HCT116 (cell line): ENCODE results near the gene ACTRT3. TPM values are rescaled to one million over a fixed set of nuclear protein-coding genes. Genes with fewer than 3 reads are reported as not detected.

Source experiments
- ATAC-seq: fragments of 200-7000 bp; cut with Tn5 transposase; 2 replicates; pipeline ENCODE4 v1.9.1; 2020; ENCODE audit warnings: mild to moderate bottlenecking, moderate library complexity
- BruUV-seq: library from RNA; stranded (reverse); fragments of 400-500 nt; replicated peaks from 2 replicates; lab custom pipeline; 2021; lab: Mats Ljungman, UMichigan
- CTCF ChIA-PET: fragments of 300-600 bp; sonication (Branson Sonifier 250); formaldehyde crosslinking; loops from one replicate; lab custom pipeline; 2021; ENCODE audit warnings: antibody characterized with exemption; lab: Charles Lee
- POLR2A ChIA-PET: fragments of 300-600, 350-600 bp; sonication (Branson Sonifier 250); formaldehyde crosslinking; loops from one replicate; lab custom pipeline; 2021; ENCODE audit warnings: antibody characterized with exemption; lab: Charles Lee
- RAD21 ChIA-PET, 2 experiments: fragments of 300-600 bp; sonication (Branson Sonifier 250); formaldehyde crosslinking; loops; one replicate each; lab custom pipeline; 2023; ENCODE audit warnings: low total read pairs in 2 of 2; ENCODE audit not compliant: uncharacterized antibody in 2 of 2, unreplicated experiment in 2 of 2, low non-redundant PET in 1 of 2; lab: Charles Lee
- DNase-seq: peaks from one replicate; pipeline ENCODE4 v3.0.0-alpha.2; 2010; ENCODE audit warnings: low read depth, low spot score
- H2AFZ ChIP-seq: fragments of 200-600 bp; shearing (Covaris generic), sonication (generic); 2 replicates; pipeline ENCODE4 v1.6.1; 2017; ENCODE audit warnings: low read depth, mixed run types, mixed read lengths, antibody characterized with exemption, low read length; ENCODE audit not compliant: poor library complexity, severe bottlenecking
- H3K27ac ChIP-seq: 2 replicates; pipeline ENCODE4 v1.5.1; 2012; ENCODE audit warnings: low read depth, low read length
- H3K27me3 ChIP-seq: fragments of 200-600 bp; sonication (generic); 2 replicates; pipeline ENCODE4 v1.6.1; 2016; ENCODE audit warnings: mixed run types, low read length, mixed read lengths; ENCODE audit not compliant: insufficient read depth
- H3K36me3 ChIP-seq, 2 experiments: fragments of 200-500 bp in 1 of 2; fragments of 200-600 bp in 1 of 2; sonication (Bioruptor generic) in 1 of 2; sonication (generic) in 1 of 2; 2 replicates each; pipeline versions ENCODE4 v1.5.1 to v1.6.1; 2014 to 2016; ENCODE audit warnings: low read length in 2 of 2, inconsistent platforms in 1 of 2, mixed read lengths in 1 of 2, mixed run types in 1 of 2; ENCODE audit not compliant: insufficient read depth in 2 of 2, control insufficient read depth in 1 of 2
- H3K4me1 ChIP-seq, 2 experiments: fragments of 200-600 bp in 1 of 2; sonication (generic) in 1 of 2; 2 replicates each; pipeline versions ENCODE4 v1.5.1 to v1.6.1; 2012 to 2017; ENCODE audit warnings: low read length in 2 of 2, inconsistent platforms in 1 of 2, mild to moderate bottlenecking in 1 of 2, mixed read lengths in 1 of 2, mixed run types in 1 of 2, moderate library complexity in 1 of 2; ENCODE audit not compliant: insufficient read depth in 2 of 2, control insufficient read depth in 1 of 2
- H3K4me2 ChIP-seq: fragments of 200-600 bp; sonication (generic); 2 replicates; pipeline ENCODE4 v1.6.1; 2017; ENCODE audit warnings: mixed run types, low read length, mixed read lengths
- H3K4me3 ChIP-seq, 2 experiments: fragments of 200-600 bp in 1 of 2; sonication (generic) in 1 of 2; replicated peaks in 1 of 2; 2 replicates each; pipeline ENCODE4 v1.5.1; 2011 to 2016; ENCODE audit warnings: low read length in 2 of 2, control low read depth in 1 of 2, low read depth in 1 of 2, mild to moderate bottlenecking in 1 of 2, mixed read lengths in 1 of 2, mixed run types in 1 of 2
- H3K79me2 ChIP-seq: fragments of 200-600 bp; sonication (generic); 2 replicates; pipeline ENCODE4 v1.6.1; 2017; ENCODE audit warnings: mild to moderate bottlenecking, mixed run types, low read length, moderate library complexity, mixed read lengths; ENCODE audit not compliant: insufficient read depth
- H3K9ac ChIP-seq: fragments of 200-600 bp; sonication (generic); 2 replicates; pipeline ENCODE4 v1.6.1; 2016; ENCODE audit warnings: low read length, mixed read lengths
- H3K9me2 ChIP-seq: fragments of 200-600 bp; sonication (generic), shearing (Covaris generic); 2 replicates; pipeline ENCODE4 v1.6.1; 2017; ENCODE audit warnings: mixed run types, mild to moderate bottlenecking, moderate library complexity; ENCODE audit not compliant: insufficient read depth
- H3K9me3 ChIP-seq, 2 experiments: fragments of 200-500 bp in 1 of 2; fragments of 200-600 bp in 1 of 2; sonication (Bioruptor generic) in 1 of 2; sonication (generic) in 1 of 2; 2 replicates each; pipeline ENCODE4 v1.6.1; 2014 to 2017; ENCODE audit warnings: low read length in 2 of 2, mixed read lengths in 2 of 2, inconsistent platforms in 1 of 2, low read depth in 1 of 2, mild to moderate bottlenecking in 1 of 2, mixed run types in 1 of 2, moderate library complexity in 1 of 2; ENCODE audit not compliant: control insufficient read depth in 1 of 2, insufficient read depth in 1 of 2
- H4K20me1 ChIP-seq: fragments of 200-600 bp; sonication (generic), shearing (Covaris generic); 2 replicates; pipeline ENCODE4 v1.6.1; 2017; ENCODE audit warnings: mixed run types, mild to moderate bottlenecking, moderate library complexity; ENCODE audit not compliant: insufficient read depth
- ATF3 ChIP-seq: IDR thresholded peaks from 2 replicates; pipeline ENCODE4 v1.6.1; 2012
- CBX3 ChIP-seq: IDR thresholded peaks from 2 replicates; pipeline ENCODE4 v1.6.1; 2012; ENCODE audit warnings: low read depth
- EGR1 ChIP-seq: IDR thresholded peaks from 2 replicates; pipeline ENCODE4 v1.6.1; 2012; ENCODE audit warnings: low read depth
- ELF1 ChIP-seq: IDR thresholded peaks from 2 replicates; pipeline ENCODE4 v1.6.1; 2012; ENCODE audit warnings: low read depth, borderline replicate concordance
- EZH2 ChIP-seq: fragments of 200-600 bp; sonication (generic); IDR thresholded peaks from 2 replicates; pipeline ENCODE4 v1.6.1; 2017; ENCODE audit warnings: antibody characterized with exemption, mixed run types
- FOSL1 ChIP-seq: IDR thresholded peaks from 2 replicates; pipeline ENCODE4 v1.6.1; 2012; ENCODE audit warnings: low read depth
- JUND ChIP-seq: IDR thresholded peaks from 2 replicates; pipeline ENCODE4 v1.6.1; 2012
- MAX ChIP-seq: IDR thresholded peaks from 2 replicates; pipeline ENCODE4 v1.6.1; 2012
- SIN3A ChIP-seq: IDR thresholded peaks from 2 replicates; pipeline ENCODE4 v1.6.1; 2012; ENCODE audit warnings: low read depth
- SRF ChIP-seq: IDR thresholded peaks from 2 replicates; pipeline ENCODE4 v1.6.1; 2012; ENCODE audit warnings: low read depth
- TCF7L2 ChIP-seq: IDR thresholded peaks from 2 replicates; pipeline ENCODE4 v1.7.0; 2011; ENCODE audit warnings: borderline replicate concordance, inconsistent platforms; ENCODE audit not compliant: insufficient read depth, insufficient read length; ENCODE audit errors: extremely low read depth
- YY1 ChIP-seq: IDR thresholded peaks from 2 replicates; pipeline ENCODE4 v1.6.1; 2011; ENCODE audit warnings: low read length, low read depth, moderate library complexity, mild to moderate bottlenecking; ENCODE audit not compliant: insufficient replicate concordance; ENCODE audit errors: extremely low read depth
- ZFX ChIP-seq: fragments of 450-650 bp; IDR thresholded peaks from 2 replicates; pipeline ENCODE4 v1.6.1; 2017
- intact Hi-C: fragments of 100-400 bp; cut with micrococcal nuclease; formaldehyde crosslinking; loops from 2 replicates; pipeline ENCODE4 v1.10.0; 2022
- total RNA-seq: library from RNA; stranded (reverse); gene quantifications from one replicate; pipeline ENCODE4 v1.2.1, GENCODE V29; 2021; ENCODE audit not compliant: unreplicated experiment
- TF ChIP-seq, protein P1 (sequence below): IDR thresholded peaks from 2 replicates; pipeline ENCODE4 v1.6.1; 2012; ENCODE audit warnings: low read depth

The ACTRT3 gene
- total RNA-seq, 1 experiment from 2014 or later = 1.2 TPM

GRCh38 chr3:169751875-169752274 lies 17.5 kb downstream of the ACTRT3 start:
- Histone ChIP-seq H3K27me3 (no peaks in the 10 kb centered on the region), H3K4me3 (no peak overlapping the region), H3K4me2 (no peak overlapping the region), H3K9ac (no peak overlapping the region), H4K20me1 (no peaks in the 10 kb centered on the region), H2AFZ (no peak overlapping the region), H3K36me3 (no peaks in the 10 kb centered on the region), H3K4me1 (peaks cover 0 to 9% of the 10 kb centered on the region in 2 experiments; a peak in 1 of 4 replicates), H3K9me2 (no peaks in the 10 kb centered on the region), H3K9me3 (no peaks in the 10 kb centered on the region), H3K27ac (no peak overlapping the region), H3K79me2 (no peaks in the 10 kb centered on the region)
- TF ChIP-seq JUND = no peak
- no peak for TF ChIP-seq TCF7L2
- no peak for TF ChIP-seq MAX
- TF ChIP-seq EGR1 = no peak
- TF ChIP-seq ELF1 = no peak
- TF ChIP-seq ZFX = no peak
- no peak for TF ChIP-seq ATF3
- no peak for TF ChIP-seq SIN3A
- TF ChIP-seq YY1 = no peak
- no peak for TF ChIP-seq SRF
- intact Hi-C loops = no loop called here
- ChIA-PET POLR2A (no interaction called here), CTCF (no interaction called here), RAD21 (no interaction called here)
- no TSS peak for BruUV-seq
- DNase-seq = no peak
- ATAC-seq = no peak

- Histone ChIP-seq H4K20me1 (no peaks in the 10 kb centered on the region), H2AFZ (no peak overlapping the region), H3K9me3 (no peaks in the 10 kb centered on the region)
- CTCF ChIA-PET = no interaction called here
- no TSS peak for BruUV-seq
- TF ChIP-seq, protein P1, sequence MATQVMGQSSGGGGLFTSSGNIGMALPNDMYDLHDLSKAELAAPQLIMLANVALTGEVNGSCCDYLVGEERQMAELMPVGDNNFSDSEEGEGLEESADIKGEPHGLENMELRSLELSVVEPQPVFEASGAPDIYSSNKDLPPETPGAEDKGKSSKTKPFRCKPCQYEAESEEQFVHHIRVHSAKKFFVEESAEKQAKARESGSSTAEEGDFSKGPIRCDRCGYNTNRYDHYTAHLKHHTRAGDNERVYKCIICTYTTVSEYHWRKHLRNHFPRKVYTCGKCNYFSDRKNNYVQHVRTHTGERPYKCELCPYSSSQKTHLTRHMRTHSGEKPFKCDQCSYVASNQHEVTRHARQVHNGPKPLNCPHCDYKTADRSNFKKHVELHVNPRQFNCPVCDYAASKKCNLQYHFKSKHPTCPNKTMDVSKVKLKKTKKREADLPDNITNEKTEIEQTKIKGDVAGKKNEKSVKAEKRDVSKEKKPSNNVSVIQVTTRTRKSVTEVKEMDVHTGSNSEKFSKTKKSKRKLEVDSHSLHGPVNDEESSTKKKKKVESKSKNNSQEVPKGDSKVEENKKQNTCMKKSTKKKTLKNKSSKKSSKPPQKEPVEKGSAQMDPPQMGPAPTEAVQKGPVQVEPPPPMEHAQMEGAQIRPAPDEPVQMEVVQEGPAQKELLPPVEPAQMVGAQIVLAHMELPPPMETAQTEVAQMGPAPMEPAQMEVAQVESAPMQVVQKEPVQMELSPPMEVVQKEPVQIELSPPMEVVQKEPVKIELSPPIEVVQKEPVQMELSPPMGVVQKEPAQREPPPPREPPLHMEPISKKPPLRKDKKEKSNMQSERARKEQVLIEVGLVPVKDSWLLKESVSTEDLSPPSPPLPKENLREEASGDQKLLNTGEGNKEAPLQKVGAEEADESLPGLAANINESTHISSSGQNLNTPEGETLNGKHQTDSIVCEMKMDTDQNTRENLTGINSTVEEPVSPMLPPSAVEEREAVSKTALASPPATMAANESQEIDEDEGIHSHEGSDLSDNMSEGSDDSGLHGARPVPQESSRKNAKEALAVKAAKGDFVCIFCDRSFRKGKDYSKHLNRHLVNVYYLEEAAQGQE = no peak
- no peak for TF ChIP-seq YY1
- TF ChIP-seq ELF1 = no peak
- TF ChIP-seq FOSL1 = no peak
- TF ChIP-seq EZH2 = no peak
- TF ChIP-seq ZFX = no peak
- no peak for TF ChIP-seq SIN3A
- no peak for TF ChIP-seq CBX3
- TF ChIP-seq, all 23 proteins: peak for 0
- Histone ChIP-seq H3K27ac (no peak overlapping the region), H3K79me2 (no peaks in the 10 kb centered on the region), H3K9ac (no peak overlapping the region), H3K36me3 (no peaks in the 10 kb centered on the region), H3K4me2 (no peak overlapping the region), H3K4me1 (peaks cover 0 to 9% of the 10 kb centered on the region in 2 experiments; a peak in 1 of 4 replicates), H3K4me3 (no peak overlapping the region), H3K9me2 (no peaks in the 10 kb centered on the region), H3K27me3 (0 out of 2 replicates have a peak, but pooled peaks cover 7% of the 10 kb centered on the region)
- ChIA-PET POLR2A (no interaction called here), RAD21 (no interaction called here)
- intact Hi-C loops = no loop called here
- DNase-seq (no peak), ATAC-seq (no peak)
These were observed 18.7 kb downstream of the ACTRT3 start for GRCh38 chr3:169750665-169751064.
